ENCODE data around the gene TENM4.

- TF ChIP-seq POLR2A (IDR thresholded peaks at IDR 0.05) (no peak), CTCF (IDR thresholded peaks at IDR 0.05) (no peak)
Observed at GRCh38 chr11:78822931-78823423, 617.9 kb downstream of the TENM4 start.
